Left ventricle myocardium inferior (tissue), 1 donor: ENCODE data around the gene RANGAP1. TPM values are rescaled to one million over a fixed set of nuclear protein-coding genes. Genes with fewer than 3 reads are reported as not detected.

Experiments
- DNase-seq: peaks from one replicate; pipeline ENCODE4 v3.0.0-alpha.2; 2020
- H3K27ac ChIP-seq: fragments of 200-600 bp; replicated peaks from 2 replicates; pipeline ENCODE4 v1.8.0; 2021
- H3K27me3 ChIP-seq: fragments of 200-600 bp; 2 replicates; pipeline ENCODE4 v1.8.0; 2021; ENCODE audit warnings: low read depth
- H3K36me3 ChIP-seq: fragments of 200-600 bp; 2 replicates; pipeline ENCODE4 v1.8.0; 2021
- H3K4me1 ChIP-seq: fragments of 200-600 bp; 2 replicates; pipeline ENCODE4 v1.8.0; 2021
- H3K4me3 ChIP-seq: fragments of 200-600 bp; 2 replicates; pipeline ENCODE4 v1.8.0; 2021; ENCODE audit warnings: mild to moderate bottlenecking, moderate library complexity
- H3K9me3 ChIP-seq: fragments of 200-600 bp; replicated peaks from 2 replicates; pipeline ENCODE4 v1.8.0; 2021
- CTCF ChIP-seq: fragments of 200-600 bp; IDR thresholded peaks from 2 replicates; pipeline ENCODE4 v1.8.0; 2021; ENCODE audit warnings: antibody characterized with exemption, mild to moderate bottlenecking, borderline replicate concordance
- intact Hi-C: fragments of 100-400 bp; cut with micrococcal nuclease; formaldehyde crosslinking; loops from one replicate; pipeline ENCODE4 v1.11.0; 2022
- total RNA-seq: library from RNA; stranded (reverse); fragmentation: NEBNext Ultra II Directional; extraction: Animal tissue kit (Norgen Biotek cat#: 25700); gene quantifications from one replicate; pipeline ENCODE4 v1.2.1, GENCODE V29; 2021
- donor health status: DM: no; HTN: yes; CAD: no; lungs with severe emphysema.

Gene RANGAP1
- total RNA-seq, 1 donor from 2014 or later, result 36.4 TPM

- intact Hi-C loops, result no loop called here
- no peaks in the 10 kb centered on the region for H3K9me3 ChIP-seq
- DNase-seq, result no peak
- no peaks in the 10 kb centered on the region for H3K27me3 ChIP-seq
- TF ChIP-seq CTCF, result no peak
- no peak overlapping the region for H3K4me3 ChIP-seq
- H3K36me3 ChIP-seq, result peaks cover 35% of the 10 kb centered on the region
- H3K4me1 ChIP-seq, result peaks cover 34% of the 10 kb centered on the region
- no peak overlapping the region for H3K27ac ChIP-seq
Observed at GRCh38 chr22:41284465-41284864, 1.5 kb downstream of the RANGAP1 start.

DNA sequence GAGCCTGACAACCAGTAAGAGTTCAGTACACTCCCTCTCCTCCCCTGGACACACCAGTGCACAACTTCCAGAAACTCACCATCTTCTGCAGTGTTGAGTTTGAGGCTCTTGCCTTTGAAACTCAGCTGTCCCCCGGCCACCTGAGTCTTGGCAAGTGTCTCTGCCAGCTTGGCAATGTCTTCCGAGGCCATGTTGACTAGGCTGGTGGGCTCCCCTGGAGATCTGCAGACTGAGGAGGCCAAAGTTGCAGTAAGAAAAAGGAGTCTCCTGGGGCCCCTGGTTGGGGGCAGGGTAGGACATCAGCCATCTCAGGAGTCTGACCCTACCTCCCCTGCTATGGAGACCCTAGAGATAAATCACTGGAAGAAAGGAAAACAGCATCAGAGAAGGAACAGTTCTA, 5.1 kb downstream of the RANGAP1 start:
- intact Hi-C loops, result no loop called here
- no peak overlapping the region for H3K27ac ChIP-seq
- H3K27me3 ChIP-seq, result no peaks in the 10 kb centered on the region
- H3K9me3 ChIP-seq, result no peaks in the 10 kb centered on the region
- H3K36me3 ChIP-seq, result peaks cover 67% of the 10 kb centered on the region
- no peak for DNase-seq
- peaks cover 19% of the 10 kb centered on the region for H3K4me1 ChIP-seq
- TF ChIP-seq CTCF, result no peak
- H3K4me3 ChIP-seq, result no peak overlapping the region

DNA sequence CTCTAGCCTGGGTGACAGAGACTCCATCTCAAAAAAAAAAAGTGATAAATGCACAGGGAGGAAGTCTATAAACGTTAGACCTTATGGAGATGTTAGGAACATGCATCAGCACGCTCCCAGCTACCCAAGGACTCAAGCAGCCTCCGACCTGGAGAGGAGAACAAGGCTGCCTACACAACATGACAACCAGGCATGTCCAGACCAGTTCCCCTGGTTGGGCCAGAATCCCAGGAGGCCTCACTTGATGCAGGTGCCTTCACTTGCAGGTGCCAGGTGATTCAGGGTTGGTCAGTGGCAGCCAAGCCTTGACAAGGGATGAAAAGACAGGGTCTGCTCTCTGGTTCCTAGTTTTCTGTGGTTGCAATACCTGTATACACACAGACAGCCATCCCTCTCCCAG, 5.9 kb downstream of the RANGAP1 start:
- no peak for TF ChIP-seq CTCF
- Histone ChIP-seq H3K27ac (no peak overlapping the region), H3K36me3 (peaks cover 75% of the 10 kb centered on the region), H3K4me3 (no peak overlapping the region), H3K9me3 (no peaks in the 10 kb centered on the region), H3K4me1 (peaks cover 11% of the 10 kb centered on the region), H3K27me3 (no peaks in the 10 kb centered on the region)
- intact Hi-C loops, result no loop called here
- DNase-seq, result no peak

DNA sequence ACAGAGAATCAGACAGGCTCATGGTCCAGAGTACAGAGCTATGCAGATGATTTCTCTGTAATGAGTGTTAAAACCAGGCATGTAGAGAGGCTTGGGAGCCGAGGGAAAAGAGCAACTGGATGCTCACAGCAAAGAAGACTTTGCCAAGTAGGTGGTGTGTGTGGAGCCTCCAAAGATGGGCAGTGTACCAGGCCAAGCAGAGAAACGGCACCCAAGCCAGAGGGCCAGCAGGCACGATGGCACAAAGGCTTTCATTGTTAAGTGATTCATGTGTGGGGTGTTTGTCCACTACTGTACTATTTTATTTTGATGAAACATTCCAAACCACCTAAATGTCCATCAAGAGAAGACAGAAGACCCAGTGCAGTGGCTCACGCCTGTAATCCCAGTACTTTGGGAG, 11.1 kb downstream of the RANGAP1 start:
- Histone ChIP-seq H3K27me3 (no peaks in the 10 kb centered on the region), H3K4me1 (no peaks in the 10 kb centered on the region), H3K27ac (no peak overlapping the region), H3K36me3 (peaks cover 93% of the 10 kb centered on the region), H3K4me3 (no peak overlapping the region), H3K9me3 (no peaks in the 10 kb centered on the region)
- no peak for TF ChIP-seq CTCF
- DNase-seq, result no peak
- intact Hi-C loops, result no loop called here

DNA sequence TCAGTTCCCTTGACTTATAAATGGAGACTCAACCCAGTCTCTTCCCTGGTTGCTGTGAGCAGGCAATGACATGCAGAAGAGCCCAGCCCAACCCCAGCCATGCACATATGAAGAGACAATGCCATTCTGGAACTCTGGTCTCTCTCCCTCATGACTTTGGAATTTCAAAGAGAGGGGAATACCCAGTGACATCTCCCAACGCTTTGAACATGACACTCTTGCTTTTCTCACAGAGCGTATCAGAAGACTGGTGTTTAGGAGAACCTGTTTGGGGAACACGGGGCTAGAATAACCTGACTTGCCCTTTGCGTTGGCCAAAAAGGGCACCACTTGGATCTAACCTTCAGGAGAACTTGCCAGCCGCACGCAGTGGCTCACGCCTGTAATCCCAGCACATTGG, 12.9 kb downstream of the RANGAP1 start:
- intact Hi-C loops, result no loop called here
- Histone ChIP-seq H3K4me1 (no peaks in the 10 kb centered on the region), H3K36me3 (peaks cover 94% of the 10 kb centered on the region), H3K9me3 (no peaks in the 10 kb centered on the region), H3K27ac (no peak overlapping the region), H3K4me3 (no peak overlapping the region), H3K27me3 (no peaks in the 10 kb centered on the region)
- TF ChIP-seq CTCF, result no peak
- DNase-seq, result no peak

DNA sequence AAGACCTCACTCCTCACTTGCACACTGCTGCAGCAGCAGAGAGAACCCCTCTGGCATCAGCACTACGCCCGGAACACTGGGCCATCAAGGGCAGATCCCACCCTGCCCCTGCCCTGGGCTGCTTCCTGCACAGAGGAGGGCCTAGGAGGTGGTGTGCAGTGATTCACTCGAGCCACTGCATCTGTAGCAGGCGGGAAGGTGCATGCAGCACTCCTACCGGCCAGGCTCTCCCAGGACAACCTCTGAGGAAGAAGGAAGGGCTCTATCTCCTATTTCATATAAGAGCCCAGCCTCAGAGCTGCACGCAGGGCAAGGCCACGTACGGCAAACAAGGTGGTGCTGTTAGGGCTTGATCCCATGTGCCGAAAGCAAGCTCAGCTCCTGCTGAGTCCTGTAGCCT, 14.2 kb downstream of the RANGAP1 start:
- Histone ChIP-seq H3K4me3 (no peak overlapping the region), H3K36me3 (peaks cover 97% of the 10 kb centered on the region), H3K27ac (no peak overlapping the region), H3K9me3 (no peaks in the 10 kb centered on the region), H3K27me3 (no peaks in the 10 kb centered on the region), H3K4me1 (no peaks in the 10 kb centered on the region)
- TF ChIP-seq CTCF, result no peak
- intact Hi-C loops, result no loop called here
- no peak for DNase-seq
